GDM1 (cell line): ENCODE results near the gene MORC2.

Experiments
- DNase-seq: peaks from one replicate; lab custom pipeline; 2025; lab: John Stamatoyannopoulos, UW

MORC2 gene

GRCh38 chr22:30921108-30921507, 47.5 kb downstream of the MORC2 start:
- no peak for DNase-seq

GRCh38 chr22:30920407-30920806, 48.2 kb downstream of the MORC2 start:
- peak; percentile 29 for DNase-seq

GRCh38 chr22:30919973-30920372, 48.6 kb downstream of the MORC2 start:
- DNase-seq = no peak

- DNase-seq = no peak
Measured at GRCh38 chr22:30918761-30919160, 49.8 kb downstream of the MORC2 start.

- DNase-seq = no peak
Measured at GRCh38 chr22:30910358-30910757, 58.2 kb downstream of the MORC2 start.

- DNase-seq = no peak
Measured at GRCh38 chr22:30909306-30909705, 59.3 kb downstream of the MORC2 start.

GRCh38 chr22:30908051-30908461, 60.5 kb downstream of the MORC2 start:
- no peak for DNase-seq

GRCh38 chr22:30906946-30907345, 61.6 kb downstream of the MORC2 start:
- DNase-seq = no peak

- DNase-seq = no peak
Measured at GRCh38 chr22:30906411-30906810, 62.2 kb downstream of the MORC2 start.

GRCh38 chr22:30905696-30906341, 62.8 kb downstream of the MORC2 start:
- DNase-seq = no peak

GRCh38 chr22:30903876-30904460, 64.6 kb downstream of the MORC2 start:
- no peak for DNase-seq

GRCh38 chr22:30902496-30903357, 65.8 kb downstream of the MORC2 start:
- DNase-seq = no peak

- DNase-seq = no peak
Measured at GRCh38 chr22:30894371-30894740, 74.2 kb downstream of the MORC2 start.

- DNase-seq = no peak
Measured at GRCh38 chr22:30893434-30894370, 74.9 kb downstream of the MORC2 start.

GRCh38 chr22:30892731-30893221, 75.8 kb downstream of the MORC2 start:
- DNase-seq = no peak

GRCh38 chr22:30892286-30892685, 76.3 kb downstream of the MORC2 start:
- no peak for DNase-seq

- DNase-seq = no peak
Measured at GRCh38 chr22:30891781-30892180, 76.8 kb downstream of the MORC2 start.

- DNase-seq = no peak
Measured at GRCh38 chr22:30891443-30891755, 77.2 kb downstream of the MORC2 start.

GRCh38 chr22:30890686-30891442, 77.7 kb downstream of the MORC2 start:
- DNase-seq = no peak

- DNase-seq = no peak
Measured at GRCh38 chr22:30889996-30890480, 78.5 kb downstream of the MORC2 start.
